MM.1S (cell line): Measurements from ENCODE around the gene PLCXD1.
"Not testable (repeated sequence)": the region's sequence is repeated elsewhere in the genome, so short reads cannot be mapped to it uniquely, and the experiment has no call there.

Experiments
- DNase-seq: peaks from one replicate; pipeline ENCODE4 v3.0.0-alpha.2; 2015
- H2AFZ ChIP-seq: fragments of 300-600 bp; sonication (generic); 2 replicates; pipeline ENCODE4 v1.6.0; 2016; ENCODE audit warnings: antibody characterized with exemption, low read length
- H3F3A ChIP-seq: fragments of 300-600 bp; sonication (generic); 2 replicates; pipeline ENCODE4 v1.6.1; 2016; ENCODE audit warnings: mild to moderate bottlenecking, antibody characterized with exemption, low read length, moderate library complexity, mixed read lengths; ENCODE audit not compliant: insufficient read depth
- H3K27ac ChIP-seq: fragments of 300-600 bp; sonication (generic); 2 replicates; pipeline ENCODE4 v1.5.1; 2016; ENCODE audit warnings: mild to moderate bottlenecking, low read length
- H3K27me3 ChIP-seq: fragments of 300-600 bp; sonication (generic); replicated peaks from 2 replicates; pipeline ENCODE4 v1.6.0; 2016; ENCODE audit warnings: low read length; ENCODE audit not compliant: insufficient read depth
- H3K36me3 ChIP-seq: fragments of 300-600 bp; sonication (generic); replicated peaks from 2 replicates; pipeline ENCODE4 v1.6.1; 2016; ENCODE audit warnings: mild to moderate bottlenecking, low read length, mixed read lengths; ENCODE audit not compliant: insufficient read depth
- H3K4me1 ChIP-seq: fragments of 300-600 bp; sonication (generic); 2 replicates; pipeline ENCODE4 v1.6.1; 2016; ENCODE audit warnings: low read length, mixed read lengths
- H3K4me2 ChIP-seq: fragments of 300-600 bp; sonication (generic); 2 replicates; pipeline ENCODE4 v1.6.0; 2016; ENCODE audit warnings: low read depth, low read length
- H3K4me3 ChIP-seq: fragments of 300-600 bp; sonication (generic); 2 replicates; pipeline ENCODE4 v1.5.1; 2016; ENCODE audit warnings: low read length, mixed read lengths
- H3K79me2 ChIP-seq: fragments of 300-600 bp; sonication (generic); 2 replicates; pipeline ENCODE4 v1.6.1; 2016; ENCODE audit warnings: mixed run types, low read length, mixed read lengths
- H3K9ac ChIP-seq: fragments of 300-600 bp; sonication (generic); 2 replicates; pipeline ENCODE4 v1.6.1; 2016; ENCODE audit warnings: low read length, mixed read lengths
- H3K9me2 ChIP-seq: fragments of 300-600 bp; sonication (generic); replicated peaks from 2 replicates; pipeline ENCODE4 v1.6.1; 2016; ENCODE audit warnings: mild to moderate bottlenecking, low read length, mixed read lengths; ENCODE audit not compliant: insufficient read depth
- H3K9me3 ChIP-seq: fragments of 300-600 bp; sonication (generic); replicated peaks from 2 replicates; pipeline ENCODE4 v1.6.1; 2016; ENCODE audit warnings: mild to moderate bottlenecking, low read length, mixed read lengths; ENCODE audit not compliant: insufficient read depth
- H4K20me1 ChIP-seq: fragments of 300-600 bp; sonication (generic); 2 replicates; pipeline ENCODE4 v1.6.1; 2016; ENCODE audit warnings: mild to moderate bottlenecking, low read length, moderate library complexity, mixed read lengths; ENCODE audit not compliant: insufficient read depth
- EZH2 ChIP-seq: fragments of 300-600 bp; sonication (generic); optimal IDR thresholded peaks from 2 replicates; pipeline ENCODE3; 2017; ENCODE audit warnings: low read depth, mild to moderate bottlenecking, antibody characterized with exemption, low read length, mixed read lengths
- EZH2phosphoT487 ChIP-seq: fragments of 300-600 bp; sonication (generic); IDR thresholded peaks from 2 replicates; pipeline ENCODE4 v1.6.1; 2018; ENCODE audit warnings: antibody characterized with exemption, low read length
- TF ChIP-seq, protein P1 (sequence below): fragments of 300-600 bp; sonication (generic); IDR thresholded peaks from 2 replicates; pipeline ENCODE4 v1.5.1; 2016; ENCODE audit warnings: antibody characterized with exemption, low read length, mixed read lengths

PLCXD1 gene

GRCh38 chrX:327660-328126 is 46.5 kb downstream of the PLCXD1 start:
- Histone ChIP-seq H3K4me2 (no peak overlapping the region), H3K9me3 (no peaks in the 10 kb centered on the region), H3K9ac (no peak overlapping the region), H3K79me2 (no peaks in the 10 kb centered on the region), H4K20me1 (no peaks in the 10 kb centered on the region), H3K27me3 (no peaks in the 10 kb centered on the region), H3K9me2 (no peaks in the 10 kb centered on the region), H2AFZ (no peak overlapping the region), H3F3A (no peaks in the 10 kb centered on the region), H3K4me1 (no peaks in the 10 kb centered on the region), H3K4me3 (no peak overlapping the region), H3K36me3 (no peaks in the 10 kb centered on the region), H3K27ac (no peak overlapping the region)
- DNase-seq = no peak
- TF ChIP-seq EZH2 (no peak), EZH2phosphoT487 (no peak)
- TF ChIP-seq, protein P1, sequence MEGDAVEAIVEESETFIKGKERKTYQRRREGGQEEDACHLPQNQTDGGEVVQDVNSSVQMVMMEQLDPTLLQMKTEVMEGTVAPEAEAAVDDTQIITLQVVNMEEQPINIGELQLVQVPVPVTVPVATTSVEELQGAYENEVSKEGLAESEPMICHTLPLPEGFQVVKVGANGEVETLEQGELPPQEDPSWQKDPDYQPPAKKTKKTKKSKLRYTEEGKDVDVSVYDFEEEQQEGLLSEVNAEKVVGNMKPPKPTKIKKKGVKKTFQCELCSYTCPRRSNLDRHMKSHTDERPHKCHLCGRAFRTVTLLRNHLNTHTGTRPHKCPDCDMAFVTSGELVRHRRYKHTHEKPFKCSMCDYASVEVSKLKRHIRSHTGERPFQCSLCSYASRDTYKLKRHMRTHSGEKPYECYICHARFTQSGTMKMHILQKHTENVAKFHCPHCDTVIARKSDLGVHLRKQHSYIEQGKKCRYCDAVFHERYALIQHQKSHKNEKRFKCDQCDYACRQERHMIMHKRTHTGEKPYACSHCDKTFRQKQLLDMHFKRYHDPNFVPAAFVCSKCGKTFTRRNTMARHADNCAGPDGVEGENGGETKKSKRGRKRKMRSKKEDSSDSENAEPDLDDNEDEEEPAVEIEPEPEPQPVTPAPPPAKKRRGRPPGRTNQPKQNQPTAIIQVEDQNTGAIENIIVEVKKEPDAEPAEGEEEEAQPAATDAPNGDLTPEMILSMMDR = no peak

DNA sequence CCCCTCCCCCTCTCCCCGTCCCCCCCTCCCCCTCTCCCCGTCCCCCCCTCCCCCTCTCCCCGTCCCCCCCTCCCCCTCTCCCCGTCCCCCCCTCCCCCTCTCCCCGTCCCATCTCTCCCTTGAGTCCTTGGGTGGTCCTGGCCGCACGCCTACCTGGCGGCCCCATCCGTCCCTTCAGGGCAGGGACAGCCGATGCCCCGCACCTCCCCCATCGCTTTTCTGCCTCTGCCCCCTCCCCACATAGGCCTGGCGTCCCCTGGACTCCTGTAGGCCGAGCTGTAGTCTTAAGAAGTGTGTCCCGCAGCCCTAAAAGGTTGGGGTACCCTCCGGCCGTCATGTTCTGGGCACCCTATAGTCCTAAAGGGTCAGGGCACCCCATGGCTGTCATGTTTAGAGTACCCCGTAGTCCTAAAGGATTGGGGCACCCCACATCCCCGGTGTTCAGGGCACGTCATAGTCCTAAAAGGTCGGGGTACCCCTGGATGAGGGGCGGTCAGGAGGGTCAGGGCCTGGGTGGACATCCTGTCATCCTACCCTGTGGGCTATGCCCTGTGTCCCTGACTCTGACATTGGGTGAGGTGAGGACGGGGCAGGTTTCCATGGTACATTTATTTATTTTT is 48.2 kb downstream of the PLCXD1 start:
- H3K9me2 ChIP-seq = no peaks in the 10 kb centered on the region
- no peaks in the 10 kb centered on the region for H4K20me1 ChIP-seq
- no peaks in the 10 kb centered on the region for H3K9me3 ChIP-seq
- no peak overlapping the region for H2AFZ ChIP-seq
- H3K27ac ChIP-seq = no peak overlapping the region
- H3F3A ChIP-seq = no peaks in the 10 kb centered on the region
- no peaks in the 10 kb centered on the region for H3K27me3 ChIP-seq
- no peak for DNase-seq
- H3K36me3 ChIP-seq = no peaks in the 10 kb centered on the region
- H3K4me1 ChIP-seq = no peaks in the 10 kb centered on the region
- TF ChIP-seq, protein P1 = no peak
- TF ChIP-seq EZH2 (no peak), EZH2phosphoT487 (no peak)
- no peak overlapping the region for H3K9ac ChIP-seq
- no peaks in the 10 kb centered on the region for H3K79me2 ChIP-seq
- H3K4me2 ChIP-seq = no peak overlapping the region
- no peak overlapping the region for H3K4me3 ChIP-seq

DNA sequence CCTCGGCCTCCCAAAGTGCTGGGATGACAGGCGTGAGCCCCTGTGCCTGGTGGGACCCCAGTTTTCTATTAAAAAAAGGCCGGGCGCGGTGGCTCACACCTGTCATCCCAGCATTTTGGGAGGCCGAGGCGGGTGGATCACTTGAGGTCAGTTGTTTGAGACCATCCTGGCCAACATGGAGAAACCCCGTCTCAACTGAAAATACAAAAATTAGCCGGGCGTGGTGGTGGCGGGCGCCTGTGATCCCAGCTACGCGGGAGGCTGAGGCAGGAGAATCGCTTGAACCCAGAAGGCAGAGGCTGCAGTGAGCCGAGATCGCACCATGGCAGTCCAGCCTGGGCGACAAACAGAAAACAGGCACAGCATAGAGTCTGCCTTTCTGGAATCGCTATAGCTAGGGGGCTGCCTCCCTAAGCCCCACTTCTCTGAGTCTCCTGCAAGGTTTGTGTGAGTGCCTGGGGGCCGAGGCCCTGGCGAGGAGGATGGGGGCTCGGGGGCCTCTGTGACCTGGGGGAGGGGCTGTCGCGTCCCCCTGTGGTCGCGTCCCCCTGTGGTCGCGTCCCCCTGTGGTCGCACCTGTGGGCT is 49.1 kb downstream of the PLCXD1 start:
- H3F3A ChIP-seq, H3K79me2 ChIP-seq, H2AFZ ChIP-seq, H3K9ac ChIP-seq, H3K36me3 ChIP-seq, H3K4me3 ChIP-seq, H3K27me3 ChIP-seq, H3K9me3 ChIP-seq, H3K4me1 ChIP-seq, H3K4me2 ChIP-seq, H4K20me1 ChIP-seq, H3K9me2 ChIP-seq, H3K27ac ChIP-seq, DNase-seq: not testable (repeated sequence)

DNA sequence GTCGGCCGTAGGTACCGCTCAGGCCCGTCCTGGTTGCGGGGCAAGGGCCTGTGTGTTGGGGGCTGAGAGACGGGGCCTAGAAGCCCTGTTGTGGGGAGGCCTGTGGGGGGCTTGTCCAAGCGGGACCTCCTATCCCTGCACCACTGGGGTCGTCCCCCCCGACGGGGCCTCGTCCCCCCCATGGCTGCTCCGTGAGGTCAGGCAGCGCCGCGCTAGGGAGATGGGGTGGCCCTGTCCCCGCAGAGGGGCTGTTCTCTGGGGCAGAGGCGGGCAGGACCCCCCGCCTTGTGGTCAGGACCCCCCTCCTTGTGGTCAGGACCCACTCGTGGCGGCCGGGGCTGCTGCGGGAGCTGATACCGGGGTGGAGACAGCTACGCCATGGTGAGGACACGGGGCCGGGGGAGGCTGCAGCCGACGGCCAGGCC is 49.6 kb downstream of the PLCXD1 start:
- no peaks in the 10 kb centered on the region for H3K9me3 ChIP-seq
- no peaks in the 10 kb centered on the region for H3K79me2 ChIP-seq
- no peaks in the 10 kb centered on the region for H3K4me1 ChIP-seq
- no peaks in the 10 kb centered on the region for H4K20me1 ChIP-seq
- DNase-seq = no peak
- H3K9ac ChIP-seq = no peak overlapping the region
- no peak overlapping the region for H3K4me3 ChIP-seq
- H3K9me2 ChIP-seq = no peaks in the 10 kb centered on the region
- H3F3A ChIP-seq = no peaks in the 10 kb centered on the region
- no peaks in the 10 kb centered on the region for H3K27me3 ChIP-seq
- no peak overlapping the region for H3K27ac ChIP-seq
- no peak for TF ChIP-seq EZH2
- TF ChIP-seq, protein P1 = no peak
- TF ChIP-seq EZH2phosphoT487 = no peak
- H2AFZ ChIP-seq = no peak overlapping the region
- no peaks in the 10 kb centered on the region for H3K36me3 ChIP-seq
- H3K4me2 ChIP-seq = no peak overlapping the region
